Measurements from ENCODE around the gene ALDH3B2. TPM values are rescaled to one million over a fixed set of nuclear protein-coding genes. Genes with fewer than 3 reads are reported as not detected.
"Not testable (repeated sequence)": the region's sequence is repeated elsewhere in the genome, so short reads cannot be mapped to it uniquely, and the experiment has no call there.

The ALDH3B2 gene
- total RNA-seq, 1 experiment from 2014 or later, result not detected

- DNase-seq (ENCODE audit: low read depth), result no peak
These were observed 29.7 kb downstream of the ALDH3B2 start for GRCh38 chr11:67644472-67645418.

- DNase-seq (ENCODE audit: low read depth), result no peak
These were observed 30.4 kb downstream of the ALDH3B2 start for GRCh38 chr11:67644042-67644441.

GRCh38 chr11:67642173-67643120, 32.0 kb downstream of the ALDH3B2 start:
- DNase-seq (ENCODE audit: low read depth), result no peak

- no peak for DNase-seq (ENCODE audit: low read depth)
These were observed 32.9 kb downstream of the ALDH3B2 start for GRCh38 chr11:67641338-67642172.

- no peak for DNase-seq (ENCODE audit: low read depth)
These were observed 33.6 kb downstream of the ALDH3B2 start for GRCh38 chr11:67640758-67641337.

- DNase-seq (ENCODE audit: low read depth), result no peak
These were observed 34.2 kb downstream of the ALDH3B2 start for GRCh38 chr11:67640021-67640757.

- DNase-seq (ENCODE audit: low read depth), result no peak
These were observed 35.0 kb downstream of the ALDH3B2 start, which contains the start of gene TBX10 for GRCh38 chr11:67639438-67639859. TSS of gene TBX10 (minus strand) at chr11:67639763. CDS start at chr11:67639472, 291 bp downstream.

- no peak for DNase-seq (ENCODE audit: low read depth)
These were observed 35.6 kb downstream of the ALDH3B2 start for GRCh38 chr11:67638535-67639437.

GRCh38 chr11:67637441-67637840, 37.0 kb downstream of the ALDH3B2 start:
- DNase-seq (ENCODE audit: low read depth), result not testable (repeated sequence)

- DNase-seq (ENCODE audit: low read depth), result no peak
These were observed 37.5 kb downstream of the ALDH3B2 start for GRCh38 chr11:67636962-67637361.

GRCh38 chr11:67635231-67635521, 39.2 kb downstream of the ALDH3B2 start:
- DNase-seq (ENCODE audit: low read depth), result no peak

- DNase-seq (ENCODE audit: low read depth), result no peak
These were observed 39.8 kb downstream of the ALDH3B2 start for GRCh38 chr11:67634366-67635230.

GRCh38 chr11:67633758-67634365, 40.6 kb downstream of the ALDH3B2 start:
- DNase-seq (ENCODE audit: low read depth), result no peak

GRCh38 chr11:67632982-67633755, 41.3 kb downstream of the ALDH3B2 start:
- no peak for DNase-seq (ENCODE audit: low read depth)

GRCh38 chr11:67632175-67632981, 42.0 kb downstream of the ALDH3B2 start:
- no peak for DNase-seq (ENCODE audit: low read depth)

GRCh38 chr11:67631853-67632174, 42.6 kb downstream of the ALDH3B2 start:
- no peak for DNase-seq (ENCODE audit: low read depth)
